NT2/D1 (cell line): Measurements from ENCODE around the gene HOXA6.

Experiments
- SUZ12 ChIP-seq: IDR thresholded peaks from 2 replicates; pipeline ENCODE4 v1.6.1; 2011; ENCODE audit not compliant: insufficient read length, insufficient read depth; ENCODE audit errors: extremely low read depth
- YY1 ChIP-seq: IDR thresholded peaks from 2 replicates; pipeline ENCODE4 v1.6.1; 2011; ENCODE audit not compliant: insufficient read length, insufficient read depth
- ZNF274 ChIP-seq: IDR thresholded peaks from 2 replicates; pipeline ENCODE4 v1.6.1; 2011; ENCODE audit warnings: mild to moderate bottlenecking, low read depth, low read length

DNA sequence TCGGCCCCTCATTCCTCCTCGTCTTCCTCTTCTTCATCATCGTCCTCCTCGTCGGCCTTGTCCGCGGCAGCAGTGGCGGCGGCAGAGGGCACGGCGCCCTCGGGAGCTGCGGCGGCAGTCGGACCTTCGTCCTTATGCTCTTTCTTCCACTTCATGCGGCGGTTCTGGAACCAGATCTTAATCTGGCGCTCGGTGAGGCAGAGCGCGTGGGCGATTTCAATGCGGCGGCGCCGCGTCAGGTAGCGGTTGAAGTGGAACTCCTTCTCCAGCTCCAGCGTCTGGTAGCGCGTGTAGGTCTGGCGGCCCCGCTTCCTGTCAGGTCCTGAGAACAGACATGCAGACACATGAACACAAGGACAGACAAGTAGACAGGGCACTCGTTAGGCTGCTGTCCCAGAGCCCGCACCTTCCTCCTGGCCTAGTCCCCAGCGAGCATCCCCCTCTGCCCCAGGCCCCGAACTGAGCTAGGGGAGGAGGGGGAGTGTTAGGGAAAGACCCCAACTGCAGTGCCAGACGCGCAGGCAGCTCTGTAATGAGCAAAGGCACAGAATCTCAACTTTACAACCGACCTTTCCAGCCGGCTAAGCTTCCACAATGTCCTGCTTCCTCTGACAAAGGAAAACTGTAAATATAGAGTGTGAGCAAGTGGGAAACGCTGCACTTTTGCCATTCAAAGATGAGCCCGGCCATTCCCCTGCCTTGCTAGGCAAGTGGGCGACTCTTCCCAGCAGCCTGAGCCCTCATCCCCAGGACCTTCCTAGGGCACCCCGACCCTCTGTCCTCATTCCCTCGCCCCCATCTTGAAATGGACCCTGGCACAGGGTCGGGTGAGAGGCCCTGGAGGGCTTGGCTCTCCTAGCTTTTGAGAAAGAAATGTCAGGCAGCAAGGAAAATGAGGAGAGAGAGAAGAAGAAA lies 7.6 kb upstream of the HOXA6 start:
- TF ChIP-seq ZNF274 (no peak), SUZ12 (no peak), YY1 (no peak)
